Panc1 (cell line): ENCODE data around the gene PHPT1. TPM values are rescaled to one million over a fixed set of nuclear protein-coding genes. Genes with fewer than 3 reads are reported as not detected.
"Not testable (repeated sequence)": the region's sequence is repeated elsewhere in the genome, so short reads cannot be mapped to it uniquely, and the experiment has no call there.

Experiments used
- ATAC-seq: fragments of 200-7000 bp; cut with Tn5 transposase; 2 replicates; pipeline ENCODE4 v1.9.1; 2020; ENCODE audit warnings: mild to moderate bottlenecking, moderate library complexity
- BruUV-seq: library from RNA; stranded (reverse); fragments of 400-500 nt; replicated peaks from 2 replicates; lab custom pipeline; 2021; lab: Mats Ljungman, UMichigan
- CTCF ChIA-PET: fragments of 300-600 bp; sonication (Branson Sonifier 250); formaldehyde crosslinking; loops from one replicate; lab custom pipeline; 2022; ENCODE audit warnings: antibody characterized with exemption; lab: Charles Lee
- POLR2A ChIA-PET: fragments of 300-600 bp; sonication (Branson Sonifier 250); formaldehyde crosslinking; loops from one replicate; lab custom pipeline; 2022; ENCODE audit warnings: antibody characterized with exemption; lab: Charles Lee
- DNase-seq: peaks from one replicate; pipeline ENCODE4 v3.0.0-alpha.2; 2010; ENCODE audit warnings: low read depth, low spot score
- H3K27ac ChIP-seq: 2 replicates; pipeline ENCODE4 v1.5.1; 2011; ENCODE audit warnings: mild to moderate bottlenecking, low read length, inconsistent platforms
- H3K27me3 ChIP-seq: fragments of 200-500 bp; sonication (Bioruptor generic); 2 replicates; pipeline ENCODE4 v1.6.0; 2014; ENCODE audit warnings: low read length, inconsistent platforms; ENCODE audit not compliant: control insufficient read depth, insufficient read depth
- H3K36me3 ChIP-seq: fragments of 200-500 bp; sonication (Bioruptor generic); 2 replicates; pipeline ENCODE4 v1.5.1; 2014; ENCODE audit warnings: inconsistent platforms, mild to moderate bottlenecking, low read length, moderate library complexity; ENCODE audit not compliant: control insufficient read depth, insufficient read depth
- H3K4me1 ChIP-seq: 2 replicates; pipeline ENCODE4 v1.5.1; 2011; ENCODE audit warnings: inconsistent platforms, mild to moderate bottlenecking, low read length, moderate library complexity; ENCODE audit not compliant: control insufficient read depth, insufficient read depth
- H3K4me3 ChIP-seq, 2 experiments: 2 replicates each; pipeline ENCODE4 v1.5.1; 2011 to 2012; ENCODE audit warnings: low read depth in 2 of 2, low read length in 2 of 2, mild to moderate bottlenecking in 2 of 2, inconsistent platforms in 1 of 2, moderate library complexity in 1 of 2
- H3K9me3 ChIP-seq: fragments of 200-500 bp; sonication (Bioruptor generic); 2 replicates; pipeline ENCODE4 v1.5.1; 2014; ENCODE audit warnings: low read depth, mild to moderate bottlenecking, inconsistent platforms, low read length, moderate library complexity; ENCODE audit not compliant: control insufficient read depth, insufficient read depth
- POLR2AphosphoS5 ChIP-seq: IDR thresholded peaks from 2 replicates; pipeline ENCODE4 v1.6.1; 2012; ENCODE audit warnings: mild to moderate bottlenecking, low read depth, low read length, moderate library complexity
- SIN3A ChIP-seq: IDR thresholded peaks from 2 replicates; pipeline ENCODE4 v1.6.1; 2012; ENCODE audit warnings: low read depth, mild to moderate bottlenecking, low read length, moderate library complexity, borderline replicate concordance; ENCODE audit not compliant: insufficient read depth
- TCF7L2 ChIP-seq: IDR thresholded peaks from 2 replicates; pipeline ENCODE4 v1.6.1; 2011; ENCODE audit warnings: mild to moderate bottlenecking, low read depth, low read length, inconsistent platforms
- in situ Hi-C: cut with HindIII; loops from 2 replicates; pipeline ENCODE4 v1.10.0; 2016; ENCODE audit warnings: low sequenced_read_pairs, low pct_unique_long_range_greater_than_20kb
- intact Hi-C: fragments of 100-400 bp; cut with micrococcal nuclease; formaldehyde crosslinking; loops from one replicate; pipeline ENCODE4 v1.10.0; 2022; ENCODE audit not compliant: unreplicated experiment
- total RNA-seq: library from RNA; stranded (reverse); gene quantifications from one replicate; pipeline ENCODE4 v1.2.1, GENCODE V29; 2021; ENCODE audit not compliant: unreplicated experiment
- TF ChIP-seq, protein P1 (sequence below): fragments of 450-650 bp; IDR thresholded peaks from 2 replicates; pipeline ENCODE4 v1.5.1; 2017; ENCODE audit warnings: mild to moderate bottlenecking
- TF ChIP-seq, protein P2 (sequence below), 2 experiments: IDR thresholded peaks; 2 replicates each; pipeline ENCODE4 v1.6.1; 2011 to 2012; ENCODE audit warnings: low read depth in 2 of 2, control low read depth in 1 of 2, low read length in 1 of 2, mild to moderate bottlenecking in 1 of 2, moderate library complexity in 1 of 2; ENCODE audit not compliant: insufficient read depth in 1 of 2

Gene PHPT1
- total RNA-seq, 1 experiment from 2014 or later, result 204 TPM

DNA sequence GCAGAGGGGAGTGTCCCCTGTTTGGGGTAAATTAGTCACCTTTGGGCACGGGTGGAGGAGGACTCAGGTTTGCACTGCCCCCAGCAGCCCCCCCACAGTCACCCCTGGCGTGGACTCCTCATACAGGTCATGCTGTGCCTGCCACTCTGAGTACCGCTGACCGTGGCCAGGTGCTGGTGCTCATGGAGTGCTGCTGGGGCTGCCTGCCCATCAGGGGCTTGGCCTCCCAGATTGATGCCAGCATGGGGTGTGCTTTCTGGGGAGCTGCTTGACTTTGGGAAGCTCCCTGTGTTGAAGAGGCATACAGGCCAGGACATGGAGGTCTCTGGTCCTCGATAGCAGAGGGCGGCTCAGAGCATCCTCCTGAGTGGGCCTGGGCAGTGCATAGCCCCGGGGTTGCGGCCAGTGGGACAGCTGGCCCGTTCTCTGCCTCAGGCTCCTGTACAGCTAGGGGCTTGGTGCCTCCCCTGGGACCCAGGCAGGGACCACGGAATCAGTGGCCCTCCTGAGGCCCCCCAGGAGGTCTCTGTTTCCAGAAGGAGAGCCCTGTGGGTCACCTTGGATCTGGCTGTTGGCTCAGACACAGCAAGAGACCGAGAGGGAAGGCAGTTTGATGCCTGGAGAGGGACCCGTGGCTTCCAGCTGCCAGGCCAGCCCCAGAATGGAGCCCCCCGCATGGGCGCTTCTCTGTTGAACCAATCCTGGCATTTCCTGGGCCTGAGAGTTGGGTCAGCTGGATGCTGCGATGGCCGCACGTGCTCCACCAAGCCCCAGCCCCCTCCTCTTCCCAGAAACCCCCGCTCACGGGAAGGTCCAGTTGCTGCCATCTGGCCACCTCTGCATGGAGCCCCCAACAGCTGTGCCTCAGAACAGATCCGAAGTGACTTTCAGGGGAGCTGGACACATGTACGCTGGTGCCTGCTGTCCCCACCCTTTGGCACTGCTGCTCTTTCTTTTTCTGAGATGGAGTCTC, 13.0 kb upstream of the PHPT1 start:
- intact Hi-C loops (no loop called here), in situ Hi-C loops (no loop called here)
- ChIA-PET CTCF (no interaction called here), POLR2A (no interaction called here)
- TF ChIP-seq, protein P1, sequence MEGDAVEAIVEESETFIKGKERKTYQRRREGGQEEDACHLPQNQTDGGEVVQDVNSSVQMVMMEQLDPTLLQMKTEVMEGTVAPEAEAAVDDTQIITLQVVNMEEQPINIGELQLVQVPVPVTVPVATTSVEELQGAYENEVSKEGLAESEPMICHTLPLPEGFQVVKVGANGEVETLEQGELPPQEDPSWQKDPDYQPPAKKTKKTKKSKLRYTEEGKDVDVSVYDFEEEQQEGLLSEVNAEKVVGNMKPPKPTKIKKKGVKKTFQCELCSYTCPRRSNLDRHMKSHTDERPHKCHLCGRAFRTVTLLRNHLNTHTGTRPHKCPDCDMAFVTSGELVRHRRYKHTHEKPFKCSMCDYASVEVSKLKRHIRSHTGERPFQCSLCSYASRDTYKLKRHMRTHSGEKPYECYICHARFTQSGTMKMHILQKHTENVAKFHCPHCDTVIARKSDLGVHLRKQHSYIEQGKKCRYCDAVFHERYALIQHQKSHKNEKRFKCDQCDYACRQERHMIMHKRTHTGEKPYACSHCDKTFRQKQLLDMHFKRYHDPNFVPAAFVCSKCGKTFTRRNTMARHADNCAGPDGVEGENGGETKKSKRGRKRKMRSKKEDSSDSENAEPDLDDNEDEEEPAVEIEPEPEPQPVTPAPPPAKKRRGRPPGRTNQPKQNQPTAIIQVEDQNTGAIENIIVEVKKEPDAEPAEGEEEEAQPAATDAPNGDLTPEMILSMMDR, result no peak
- TF ChIP-seq SIN3A, result no peak
- TF ChIP-seq, protein P2, sequence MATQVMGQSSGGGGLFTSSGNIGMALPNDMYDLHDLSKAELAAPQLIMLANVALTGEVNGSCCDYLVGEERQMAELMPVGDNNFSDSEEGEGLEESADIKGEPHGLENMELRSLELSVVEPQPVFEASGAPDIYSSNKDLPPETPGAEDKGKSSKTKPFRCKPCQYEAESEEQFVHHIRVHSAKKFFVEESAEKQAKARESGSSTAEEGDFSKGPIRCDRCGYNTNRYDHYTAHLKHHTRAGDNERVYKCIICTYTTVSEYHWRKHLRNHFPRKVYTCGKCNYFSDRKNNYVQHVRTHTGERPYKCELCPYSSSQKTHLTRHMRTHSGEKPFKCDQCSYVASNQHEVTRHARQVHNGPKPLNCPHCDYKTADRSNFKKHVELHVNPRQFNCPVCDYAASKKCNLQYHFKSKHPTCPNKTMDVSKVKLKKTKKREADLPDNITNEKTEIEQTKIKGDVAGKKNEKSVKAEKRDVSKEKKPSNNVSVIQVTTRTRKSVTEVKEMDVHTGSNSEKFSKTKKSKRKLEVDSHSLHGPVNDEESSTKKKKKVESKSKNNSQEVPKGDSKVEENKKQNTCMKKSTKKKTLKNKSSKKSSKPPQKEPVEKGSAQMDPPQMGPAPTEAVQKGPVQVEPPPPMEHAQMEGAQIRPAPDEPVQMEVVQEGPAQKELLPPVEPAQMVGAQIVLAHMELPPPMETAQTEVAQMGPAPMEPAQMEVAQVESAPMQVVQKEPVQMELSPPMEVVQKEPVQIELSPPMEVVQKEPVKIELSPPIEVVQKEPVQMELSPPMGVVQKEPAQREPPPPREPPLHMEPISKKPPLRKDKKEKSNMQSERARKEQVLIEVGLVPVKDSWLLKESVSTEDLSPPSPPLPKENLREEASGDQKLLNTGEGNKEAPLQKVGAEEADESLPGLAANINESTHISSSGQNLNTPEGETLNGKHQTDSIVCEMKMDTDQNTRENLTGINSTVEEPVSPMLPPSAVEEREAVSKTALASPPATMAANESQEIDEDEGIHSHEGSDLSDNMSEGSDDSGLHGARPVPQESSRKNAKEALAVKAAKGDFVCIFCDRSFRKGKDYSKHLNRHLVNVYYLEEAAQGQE (IDR thresholded peaks at IDR 0.05; ENCODE audit: insufficient read depth in 1 of 2, low read depth in 2 of 2, low read length in 1 of 2), result no peak
- no peak; the same call in 1 of the 2 replicates for TF ChIP-seq POLR2AphosphoS5
- TF ChIP-seq TCF7L2, result no peak
- Histone ChIP-seq H3K4me1 (peaks cover 17% of the 10 kb centered on the region), H3K9me3 (no peaks in the 10 kb centered on the region), H3K27me3 (no peaks in the 10 kb centered on the region), H3K36me3 (no peaks in the 10 kb centered on the region), H3K27ac (no peak overlapping the region), H3K4me3 (no peak overlapping the region)
- BruUV-seq, result no TSS peak
- no peak for DNase-seq
- no peak for ATAC-seq

DNA sequence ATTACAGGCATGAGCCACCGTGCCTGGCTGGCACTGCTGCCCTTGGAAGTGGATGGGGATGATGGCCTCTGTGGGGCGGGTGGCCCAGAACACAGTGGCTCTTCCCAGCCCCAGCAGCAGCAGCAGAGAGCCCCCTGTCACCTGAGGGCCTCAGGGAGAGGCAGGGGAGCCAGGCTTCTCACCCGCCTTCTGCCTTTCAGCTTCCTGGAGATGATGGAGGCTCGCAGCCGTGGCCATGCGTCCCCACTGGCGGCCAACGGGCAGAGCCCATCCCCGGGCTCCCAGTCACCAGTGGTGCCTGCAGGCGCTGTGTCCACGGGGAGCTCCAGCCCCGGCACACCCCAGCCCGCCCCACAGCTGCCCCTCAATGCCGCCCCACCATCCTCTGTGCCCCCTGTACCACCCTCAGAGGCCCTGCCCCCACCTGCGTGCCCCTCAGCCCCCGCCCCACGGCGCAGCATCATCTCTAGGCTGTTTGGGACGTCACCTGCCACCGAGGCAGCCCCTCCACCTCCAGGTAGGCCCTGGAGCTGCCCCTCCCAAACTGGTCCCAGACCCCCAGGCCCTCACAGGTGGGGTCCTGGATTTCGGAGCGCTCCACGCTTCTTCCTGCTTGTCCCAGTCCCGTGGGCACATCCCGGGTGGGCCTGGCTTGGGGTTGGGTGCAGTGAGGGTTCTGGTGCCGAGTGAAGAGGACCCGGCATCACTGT, 11.9 kb upstream of the PHPT1 start:
- in situ Hi-C loops, result no loop called here
- POLR2A ChIA-PET, result no interaction called here
- Histone ChIP-seq H3K9me3 (no peaks in the 10 kb centered on the region), H3K27ac (no peak overlapping the region), H3K4me1 (peaks cover 26% of the 10 kb centered on the region), H3K4me3 (no peak overlapping the region), H3K27me3 (no peaks in the 10 kb centered on the region), H3K36me3 (no peaks in the 10 kb centered on the region)
- CTCF ChIA-PET, result no interaction called here
- DNase-seq (no peak), ATAC-seq (no peak)
- BruUV-seq, result no TSS peak
- TF ChIP-seq, protein P2 (IDR thresholded peaks at IDR 0.05; ENCODE audit: insufficient read depth in 1 of 2, low read depth in 2 of 2, low read length in 1 of 2), result no peak
- TF ChIP-seq SIN3A (no peak), POLR2AphosphoS5 (no peak; the same call in 1 of the 2 replicates), TCF7L2 (no peak)
- TF ChIP-seq, protein P1, result no peak
- intact Hi-C loops, result no loop called here

DNA sequence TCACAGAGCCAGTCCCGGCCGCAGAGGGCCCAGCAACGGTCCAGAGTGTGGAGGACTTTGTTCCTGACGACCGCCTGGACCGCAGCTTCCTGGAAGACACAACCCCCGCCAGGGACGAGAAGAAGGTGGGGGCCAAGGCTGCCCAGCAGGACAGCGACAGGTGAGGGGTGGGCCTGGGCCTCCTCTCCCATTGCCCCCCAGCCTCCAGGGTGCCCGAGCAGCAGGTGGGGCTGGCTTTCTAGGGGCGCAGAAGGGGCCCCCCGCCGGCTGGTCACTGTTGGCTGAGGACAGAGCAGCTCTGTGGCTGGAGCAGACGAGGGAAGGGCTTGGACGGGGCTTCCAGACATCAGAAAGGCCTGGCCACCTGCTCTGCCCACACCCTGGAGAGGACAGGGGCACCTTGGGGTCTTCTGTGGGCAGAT, 11.3 kb upstream of the PHPT1 start:
- H3K36me3 ChIP-seq, POLR2A ChIA-PET, H3K9me3 ChIP-seq, ATAC-seq, DNase-seq, CTCF ChIA-PET, intact Hi-C loops, H3K4me3 ChIP-seq, in situ Hi-C loops, H3K27me3 ChIP-seq, BruUV-seq, H3K27ac ChIP-seq: not testable (repeated sequence)
- H3K4me1 ChIP-seq, result peaks cover 26% of the 10 kb centered on the region
